LNCaP clone FGC (cell line): Measurements from ENCODE around the gene DIS3L2.
"Not testable (repeated sequence)": the region's sequence is repeated elsewhere in the genome, so short reads cannot be mapped to it uniquely, and the experiment has no call there.

Experiments used
- DNase-seq: peaks from one replicate; pipeline ENCODE4 v3.0.0-alpha.2; 2011; ENCODE audit warnings: low read depth
- H3K4me3 ChIP-seq: 2 replicates; pipeline ENCODE4 v1.5.1; 2011; ENCODE audit warnings: mild to moderate bottlenecking, low read depth, low read length, control low read depth
- TF ChIP-seq, protein P1 (sequence below): IDR thresholded peaks from 2 replicates; pipeline ENCODE4 v1.5.1; 2012; ENCODE audit warnings: mild to moderate bottlenecking; ENCODE audit not compliant: control insufficient read depth, insufficient read depth; ENCODE audit errors: extremely low read depth

The DIS3L2 gene

DNA sequence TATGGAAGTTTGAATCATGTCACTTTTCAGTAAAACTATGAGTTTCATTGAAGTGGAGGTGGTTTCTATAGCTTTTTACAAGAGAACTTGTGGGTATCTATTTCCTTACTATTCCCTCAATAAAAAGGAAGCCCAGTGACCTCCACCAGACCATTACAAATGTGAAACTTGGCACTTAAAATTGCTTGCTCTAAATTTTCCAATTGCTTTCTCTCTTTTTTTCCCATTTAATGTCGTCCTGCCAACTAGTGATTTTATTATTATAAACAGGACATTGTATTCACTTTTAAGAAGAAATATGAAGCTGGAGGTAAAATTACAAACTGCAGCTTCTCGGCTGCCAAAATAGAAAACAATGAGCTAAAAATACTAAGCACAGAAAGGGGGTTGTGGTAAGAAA, 208.9 kb downstream of the DIS3L2 start:
- DNase-seq: no peak
- TF ChIP-seq, protein P1, sequence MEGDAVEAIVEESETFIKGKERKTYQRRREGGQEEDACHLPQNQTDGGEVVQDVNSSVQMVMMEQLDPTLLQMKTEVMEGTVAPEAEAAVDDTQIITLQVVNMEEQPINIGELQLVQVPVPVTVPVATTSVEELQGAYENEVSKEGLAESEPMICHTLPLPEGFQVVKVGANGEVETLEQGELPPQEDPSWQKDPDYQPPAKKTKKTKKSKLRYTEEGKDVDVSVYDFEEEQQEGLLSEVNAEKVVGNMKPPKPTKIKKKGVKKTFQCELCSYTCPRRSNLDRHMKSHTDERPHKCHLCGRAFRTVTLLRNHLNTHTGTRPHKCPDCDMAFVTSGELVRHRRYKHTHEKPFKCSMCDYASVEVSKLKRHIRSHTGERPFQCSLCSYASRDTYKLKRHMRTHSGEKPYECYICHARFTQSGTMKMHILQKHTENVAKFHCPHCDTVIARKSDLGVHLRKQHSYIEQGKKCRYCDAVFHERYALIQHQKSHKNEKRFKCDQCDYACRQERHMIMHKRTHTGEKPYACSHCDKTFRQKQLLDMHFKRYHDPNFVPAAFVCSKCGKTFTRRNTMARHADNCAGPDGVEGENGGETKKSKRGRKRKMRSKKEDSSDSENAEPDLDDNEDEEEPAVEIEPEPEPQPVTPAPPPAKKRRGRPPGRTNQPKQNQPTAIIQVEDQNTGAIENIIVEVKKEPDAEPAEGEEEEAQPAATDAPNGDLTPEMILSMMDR: no peak
- no peak overlapping the region for H3K4me3 ChIP-seq

GRCh38 chr2:232174662-232175061, 213.1 kb downstream of the DIS3L2 start:
- no peak for DNase-seq
- no peak overlapping the region for H3K4me3 ChIP-seq
- TF ChIP-seq, protein P1: no peak

- H3K4me3 ChIP-seq, DNase-seq: not testable (repeated sequence)
Observed at GRCh38 chr2:232176587-232176986, 215.1 kb downstream of the DIS3L2 start.

DNA sequence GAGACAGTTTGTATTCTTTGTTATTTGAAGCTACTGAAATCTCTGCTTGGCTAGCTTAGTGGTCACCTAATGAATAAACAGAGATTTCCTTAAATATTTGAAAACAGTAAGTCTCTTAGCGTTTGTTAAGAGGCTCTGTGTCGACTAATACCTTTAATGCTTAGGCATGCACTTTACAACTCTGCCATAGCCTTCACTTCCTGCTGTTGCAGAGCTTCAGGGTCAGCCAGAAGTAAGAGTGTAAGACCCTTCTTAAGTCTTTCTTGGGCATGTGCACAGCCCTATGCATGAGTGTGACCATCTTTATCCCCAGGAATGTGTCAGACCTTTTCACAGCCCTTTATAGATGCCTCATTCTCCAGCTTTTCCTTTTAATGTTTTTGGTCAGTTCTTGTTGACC, 221.8 kb downstream of the DIS3L2 start:
- no peak overlapping the region for H3K4me3 ChIP-seq
- no peak for DNase-seq
- TF ChIP-seq, protein P1: no peak

GRCh38 chr2:232184346-232184745, 222.8 kb downstream of the DIS3L2 start:
- TF ChIP-seq, protein P1: no peak
- DNase-seq: no peak
- no peak overlapping the region for H3K4me3 ChIP-seq

GRCh38 chr2:232190796-232191195, 229.3 kb downstream of the DIS3L2 start:
- no peak for DNase-seq
- H3K4me3 ChIP-seq: no peak overlapping the region
- TF ChIP-seq, protein P1: no peak

- no peak overlapping the region for H3K4me3 ChIP-seq
- TF ChIP-seq, protein P1: no peak
- no peak for DNase-seq
Observed at GRCh38 chr2:232195487-232195886, 234.0 kb downstream of the DIS3L2 start.
